ENCODE measurements around the gene B9D2. TPM values are rescaled to one million over a fixed set of nuclear protein-coding genes. Genes with fewer than 3 reads are reported as not detected.

Gene B9D2
- polyA plus RNA-seq, 1 donor from 2014 or later, result 15.9 TPM

GRCh38 chr19:41395355-41395754, 31.4 kb upstream of the B9D2 start:
- Histone ChIP-seq H3F3A (ENCODE audit: insufficient read depth, low read length, poor library complexity, severe bottlenecking) (no peaks in the 10 kb centered on the region), H3K9ac (ENCODE audit: low read length) (no peak overlapping the region), H3K79me2 (replicated peaks; ENCODE audit: insufficient read depth, low read length) (peaks cover 16% of the 10 kb centered on the region), H2AFZ (ENCODE audit: low read depth, low read length) (no peak overlapping the region), H4K20me1 (ENCODE audit: insufficient read depth) (no peaks in the 10 kb centered on the region), H3K27ac (ENCODE audit: low read length) (no peak overlapping the region), H3K27me3 (ENCODE audit: insufficient read depth, low read depth, low read length) (no peaks in the 10 kb centered on the region), H3K9me2 (ENCODE audit: insufficient read depth, low read length) (no peaks in the 10 kb centered on the region), H3K9me3 (ENCODE audit: low read length) (no peaks in the 10 kb centered on the region), H3K4me2 (ENCODE audit: low read length) (no peak overlapping the region), H3K4me3 (ENCODE audit: low read length) (no peak overlapping the region), H3K36me3 (ENCODE audit: insufficient read depth, low read length) (no peaks in the 10 kb centered on the region)
- TF ChIP-seq EP300 (conservative IDR thresholded peaks at IDR 0.05; ENCODE audit: poor library complexity, severe bottlenecking), result no peak
- no peak for TF ChIP-seq POLR2AphosphoS5 (IDR thresholded peaks at IDR 0.05)
- TF ChIP-seq RAD21 (conservative IDR thresholded peaks at IDR 0.05), result no peak
- TF ChIP-seq, protein P1, sequence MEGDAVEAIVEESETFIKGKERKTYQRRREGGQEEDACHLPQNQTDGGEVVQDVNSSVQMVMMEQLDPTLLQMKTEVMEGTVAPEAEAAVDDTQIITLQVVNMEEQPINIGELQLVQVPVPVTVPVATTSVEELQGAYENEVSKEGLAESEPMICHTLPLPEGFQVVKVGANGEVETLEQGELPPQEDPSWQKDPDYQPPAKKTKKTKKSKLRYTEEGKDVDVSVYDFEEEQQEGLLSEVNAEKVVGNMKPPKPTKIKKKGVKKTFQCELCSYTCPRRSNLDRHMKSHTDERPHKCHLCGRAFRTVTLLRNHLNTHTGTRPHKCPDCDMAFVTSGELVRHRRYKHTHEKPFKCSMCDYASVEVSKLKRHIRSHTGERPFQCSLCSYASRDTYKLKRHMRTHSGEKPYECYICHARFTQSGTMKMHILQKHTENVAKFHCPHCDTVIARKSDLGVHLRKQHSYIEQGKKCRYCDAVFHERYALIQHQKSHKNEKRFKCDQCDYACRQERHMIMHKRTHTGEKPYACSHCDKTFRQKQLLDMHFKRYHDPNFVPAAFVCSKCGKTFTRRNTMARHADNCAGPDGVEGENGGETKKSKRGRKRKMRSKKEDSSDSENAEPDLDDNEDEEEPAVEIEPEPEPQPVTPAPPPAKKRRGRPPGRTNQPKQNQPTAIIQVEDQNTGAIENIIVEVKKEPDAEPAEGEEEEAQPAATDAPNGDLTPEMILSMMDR (IDR thresholded peaks at IDR 0.05; ENCODE audit: poor library complexity, severe bottlenecking), result no peak
- TF ChIP-seq EZH2 (IDR thresholded peaks at IDR 0.05; ENCODE audit: borderline replicate concordance, insufficient read depth, low read length, poor library complexity, severe bottlenecking), result no peak
- no peak for TF ChIP-seq TAF1 (IDR thresholded peaks at IDR 0.05; ENCODE audit: low read depth)
- TF ChIP-seq MXI1 (conservative IDR thresholded peaks at IDR 0.05; ENCODE audit: poor library complexity, severe bottlenecking), result no peak
- TF ChIP-seq, protein P2, sequence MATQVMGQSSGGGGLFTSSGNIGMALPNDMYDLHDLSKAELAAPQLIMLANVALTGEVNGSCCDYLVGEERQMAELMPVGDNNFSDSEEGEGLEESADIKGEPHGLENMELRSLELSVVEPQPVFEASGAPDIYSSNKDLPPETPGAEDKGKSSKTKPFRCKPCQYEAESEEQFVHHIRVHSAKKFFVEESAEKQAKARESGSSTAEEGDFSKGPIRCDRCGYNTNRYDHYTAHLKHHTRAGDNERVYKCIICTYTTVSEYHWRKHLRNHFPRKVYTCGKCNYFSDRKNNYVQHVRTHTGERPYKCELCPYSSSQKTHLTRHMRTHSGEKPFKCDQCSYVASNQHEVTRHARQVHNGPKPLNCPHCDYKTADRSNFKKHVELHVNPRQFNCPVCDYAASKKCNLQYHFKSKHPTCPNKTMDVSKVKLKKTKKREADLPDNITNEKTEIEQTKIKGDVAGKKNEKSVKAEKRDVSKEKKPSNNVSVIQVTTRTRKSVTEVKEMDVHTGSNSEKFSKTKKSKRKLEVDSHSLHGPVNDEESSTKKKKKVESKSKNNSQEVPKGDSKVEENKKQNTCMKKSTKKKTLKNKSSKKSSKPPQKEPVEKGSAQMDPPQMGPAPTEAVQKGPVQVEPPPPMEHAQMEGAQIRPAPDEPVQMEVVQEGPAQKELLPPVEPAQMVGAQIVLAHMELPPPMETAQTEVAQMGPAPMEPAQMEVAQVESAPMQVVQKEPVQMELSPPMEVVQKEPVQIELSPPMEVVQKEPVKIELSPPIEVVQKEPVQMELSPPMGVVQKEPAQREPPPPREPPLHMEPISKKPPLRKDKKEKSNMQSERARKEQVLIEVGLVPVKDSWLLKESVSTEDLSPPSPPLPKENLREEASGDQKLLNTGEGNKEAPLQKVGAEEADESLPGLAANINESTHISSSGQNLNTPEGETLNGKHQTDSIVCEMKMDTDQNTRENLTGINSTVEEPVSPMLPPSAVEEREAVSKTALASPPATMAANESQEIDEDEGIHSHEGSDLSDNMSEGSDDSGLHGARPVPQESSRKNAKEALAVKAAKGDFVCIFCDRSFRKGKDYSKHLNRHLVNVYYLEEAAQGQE (IDR thresholded peaks at IDR 0.05; ENCODE audit: borderline replicate concordance), result no peak
- TF ChIP-seq SMC3 (conservative IDR thresholded peaks at IDR 0.05; ENCODE audit: poor library complexity), result no peak

GRCh38 chr19:41392775-41393174, 28.8 kb upstream of the B9D2 start:
- no peaks in the 10 kb centered on the region for H3F3A ChIP-seq (ENCODE audit: insufficient read depth, low read length, poor library complexity, severe bottlenecking)
- H3K9ac ChIP-seq (ENCODE audit: low read length), result no peak overlapping the region
- no peaks in the 10 kb centered on the region for H4K20me1 ChIP-seq (ENCODE audit: insufficient read depth)
- no peak overlapping the region for H3K27ac ChIP-seq (ENCODE audit: low read length)
- no peak overlapping the region for H3K4me2 ChIP-seq (ENCODE audit: low read length)
- H3K4me3 ChIP-seq (ENCODE audit: low read length), result no peak overlapping the region
- no peaks in the 10 kb centered on the region for H3K9me2 ChIP-seq (ENCODE audit: insufficient read depth, low read length)
- H3K27me3 ChIP-seq (ENCODE audit: insufficient read depth, low read depth, low read length), result no peaks in the 10 kb centered on the region
- no peaks in the 10 kb centered on the region for H3K36me3 ChIP-seq (ENCODE audit: insufficient read depth, low read length)
- H3K9me3 ChIP-seq (ENCODE audit: low read length), result no peaks in the 10 kb centered on the region
- H3K79me2 ChIP-seq (replicated peaks; ENCODE audit: insufficient read depth, low read length), result peaks cover 3% of the 10 kb centered on the region
- TF ChIP-seq, protein P2 (IDR thresholded peaks at IDR 0.05; ENCODE audit: borderline replicate concordance), result no peak
- TF ChIP-seq RAD21 (conservative IDR thresholded peaks at IDR 0.05) (no peak), POLR2AphosphoS5 (IDR thresholded peaks at IDR 0.05) (no peak), EZH2 (IDR thresholded peaks at IDR 0.05; ENCODE audit: borderline replicate concordance, insufficient read depth, low read length, poor library complexity, severe bottlenecking) (no peak), TAF1 (IDR thresholded peaks at IDR 0.05; ENCODE audit: low read depth) (no peak), SMC3 (conservative IDR thresholded peaks at IDR 0.05; ENCODE audit: poor library complexity) (no peak), EP300 (conservative IDR thresholded peaks at IDR 0.05; ENCODE audit: poor library complexity, severe bottlenecking) (no peak), MXI1 (conservative IDR thresholded peaks at IDR 0.05; ENCODE audit: poor library complexity, severe bottlenecking) (no peak)
- TF ChIP-seq, protein P1 (IDR thresholded peaks at IDR 0.05; ENCODE audit: poor library complexity, severe bottlenecking), result no peak
- H2AFZ ChIP-seq (ENCODE audit: low read depth, low read length), result no peak overlapping the region
